Stimulated activated naive CD8-positive, alpha-beta T cell treated with anti-CD3 and anti-CD28 coated beads, Interleukin-15, Interleukin-2, amounts not matched to agents 100 ng/mL and 50 ng/mL, for 24 hours (primary cell): ENCODE data around the gene SCRN2.

Experiments used
- H3K27ac Mint-ChIP-seq: one replicate; pipeline ENCODE4 v1.8.0; 2021; ENCODE audit warnings: mild to moderate bottlenecking, mixed read lengths
- H3K27me3 Mint-ChIP-seq: one replicate; pipeline ENCODE4 v1.8.0; 2021; ENCODE audit warnings: mixed read lengths
- H3K36me3 Mint-ChIP-seq: one replicate; pipeline ENCODE4 v1.8.0; 2021; ENCODE audit warnings: low read depth, mixed read lengths
- H3K4me1 Mint-ChIP-seq: one replicate; pipeline ENCODE4 v1.8.0; 2021; ENCODE audit warnings: low read depth, mixed read lengths
- H3K4me3 Mint-ChIP-seq: one replicate; pipeline ENCODE4 v1.8.0; 2021; ENCODE audit warnings: mild to moderate bottlenecking, mixed read lengths
- H3K9me3 Mint-ChIP-seq: one replicate; pipeline ENCODE4 v1.8.0; 2021; ENCODE audit warnings: mixed read lengths

SCRN2 gene

GRCh38 chr17:47875011-47875985, 34.2 kb upstream of the SCRN2 start:
- Mint-ChIP-seq H3K4me1 (peaks cover 6% of the 10 kb centered on the region), H3K9me3 (no peaks in the 10 kb centered on the region), H3K36me3 (no peaks in the 10 kb centered on the region), H3K27ac (no peak overlapping the region), H3K4me3 (no peak overlapping the region), H3K27me3 (peaks cover 55% of the 10 kb centered on the region)

DNA sequence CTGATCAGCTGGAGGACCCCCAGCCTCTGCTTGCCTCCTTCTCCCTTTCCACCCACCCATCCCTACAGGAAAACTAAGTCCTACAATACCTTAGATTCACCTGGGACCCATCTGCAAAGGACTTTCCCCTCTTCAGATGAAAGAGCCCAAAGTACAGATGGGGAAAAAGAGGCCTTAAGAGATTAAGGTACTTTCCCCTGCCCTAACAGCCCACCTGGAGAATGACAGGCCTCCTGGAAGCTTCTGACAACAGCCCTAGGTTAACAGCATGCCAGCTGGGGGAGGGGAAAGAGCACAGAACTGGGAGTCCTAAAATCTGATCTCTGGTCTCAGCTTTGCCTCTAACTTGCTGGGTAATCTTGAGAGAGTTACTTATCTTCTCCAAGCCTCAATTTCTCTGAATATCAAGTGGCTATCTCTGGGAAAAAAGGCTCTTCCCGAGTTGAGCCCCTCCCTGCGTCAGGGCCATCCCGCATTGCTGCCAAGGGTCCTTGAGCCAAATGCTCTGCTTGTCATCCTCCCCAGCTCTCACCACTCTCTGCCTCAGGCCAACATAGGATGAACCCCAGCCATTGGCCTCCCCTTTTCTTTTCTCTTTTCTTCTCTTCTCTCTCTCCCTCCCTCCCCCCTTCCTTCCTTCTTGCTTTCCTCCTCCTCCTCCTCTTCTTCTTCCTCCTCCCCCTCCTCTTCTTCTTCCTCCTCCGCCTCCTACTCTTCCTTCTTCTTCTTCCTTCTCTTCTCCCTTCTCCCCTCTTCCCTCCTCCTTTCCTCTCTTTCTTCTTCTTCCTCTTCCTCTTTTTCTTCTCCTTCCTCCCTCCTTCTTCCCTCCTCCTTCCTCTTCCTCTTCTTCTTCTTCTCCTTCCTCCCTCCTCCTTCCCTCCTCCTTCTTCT, 32.4 kb upstream of the SCRN2 start:
- no peaks in the 10 kb centered on the region for H3K36me3 Mint-ChIP-seq
- no peaks in the 10 kb centered on the region for H3K9me3 Mint-ChIP-seq
- H3K27ac Mint-ChIP-seq, result no peak overlapping the region
- H3K4me3 Mint-ChIP-seq, result no peak overlapping the region
- H3K4me1 Mint-ChIP-seq, result no peaks in the 10 kb centered on the region
- H3K27me3 Mint-ChIP-seq, result peaks cover 56% of the 10 kb centered on the region

- no peaks in the 10 kb centered on the region for H3K36me3 Mint-ChIP-seq
- H3K4me1 Mint-ChIP-seq, result no peaks in the 10 kb centered on the region
- H3K27me3 Mint-ChIP-seq, result peaks cover 56% of the 10 kb centered on the region
- H3K4me3 Mint-ChIP-seq, result no peak overlapping the region
- no peak overlapping the region for H3K27ac Mint-ChIP-seq
- no peaks in the 10 kb centered on the region for H3K9me3 Mint-ChIP-seq
These were observed 31.6 kb upstream of the SCRN2 start for GRCh38 chr17:47872651-47873161.

DNA sequence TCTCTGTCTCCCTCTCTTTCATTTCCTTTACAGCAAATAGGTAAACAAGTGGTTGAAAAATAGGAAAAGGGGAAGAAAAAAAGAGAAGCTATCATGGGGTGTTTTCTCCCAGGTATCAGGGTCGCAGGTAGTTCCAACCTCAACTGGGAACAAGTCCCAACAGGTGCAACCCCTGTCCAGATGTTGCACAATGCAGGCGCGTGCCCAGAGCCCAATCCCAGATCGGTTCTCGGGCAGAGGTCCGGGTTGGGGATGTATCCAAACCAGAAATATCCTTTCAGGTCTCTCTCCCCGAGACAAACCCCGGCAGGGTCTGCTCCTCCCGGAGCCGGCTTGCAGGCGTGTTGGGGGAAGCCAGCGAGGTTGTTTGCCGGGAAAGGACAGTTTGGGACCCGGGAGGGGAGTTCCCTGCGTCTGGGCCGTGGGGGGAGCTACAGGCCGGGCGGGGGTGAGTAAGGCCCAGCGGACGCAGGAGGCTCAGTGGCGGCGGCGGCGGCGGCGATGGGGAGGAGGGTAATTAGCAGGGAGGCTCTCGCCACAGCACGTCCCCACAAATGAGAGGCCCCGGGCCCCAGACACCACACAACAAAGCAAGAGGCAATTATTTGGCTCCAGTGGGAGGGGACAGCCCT, 31.1 kb upstream of the SCRN2 start:
- Mint-ChIP-seq H3K9me3 (no peaks in the 10 kb centered on the region), H3K27ac (no peak overlapping the region), H3K4me1 (no peaks in the 10 kb centered on the region), H3K4me3 (no peak overlapping the region), H3K27me3 (peaks cover 57% of the 10 kb centered on the region), H3K36me3 (no peaks in the 10 kb centered on the region)

DNA sequence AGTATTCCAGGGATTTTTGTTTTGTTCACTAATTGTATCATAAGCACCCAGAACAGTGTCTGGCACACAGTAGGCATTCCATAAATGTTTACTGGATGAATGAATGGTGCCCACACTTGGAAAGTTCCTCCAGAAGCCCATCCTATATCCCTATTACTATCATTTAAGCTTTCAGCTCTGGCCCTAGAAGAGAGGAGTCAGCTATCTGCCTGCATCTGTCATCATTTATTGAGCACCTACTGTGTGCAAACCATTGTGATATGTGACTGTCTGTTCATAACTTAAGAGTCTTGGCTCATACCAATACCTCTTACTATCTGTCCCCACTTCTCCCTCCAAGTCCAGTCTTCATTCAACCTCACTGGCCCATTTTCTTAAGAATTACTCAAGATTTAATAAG, 30.0 kb upstream of the SCRN2 start:
- Mint-ChIP-seq H3K27ac (no peak overlapping the region), H3K4me1 (no peaks in the 10 kb centered on the region), H3K9me3 (no peaks in the 10 kb centered on the region), H3K36me3 (no peaks in the 10 kb centered on the region), H3K27me3 (peaks cover 54% of the 10 kb centered on the region), H3K4me3 (no peak overlapping the region)

GRCh38 chr17:47870056-47870455, 29.0 kb upstream of the SCRN2 start:
- H3K36me3 Mint-ChIP-seq, result no peaks in the 10 kb centered on the region
- no peaks in the 10 kb centered on the region for H3K9me3 Mint-ChIP-seq
- H3K27me3 Mint-ChIP-seq, result peaks cover 49% of the 10 kb centered on the region
- no peak overlapping the region for H3K4me3 Mint-ChIP-seq
- H3K27ac Mint-ChIP-seq, result no peak overlapping the region
- H3K4me1 Mint-ChIP-seq, result peaks cover 2% of the 10 kb centered on the region

GRCh38 chr17:47869114-47869513, 28.0 kb upstream of the SCRN2 start:
- Mint-ChIP-seq H3K9me3 (no peaks in the 10 kb centered on the region), H3K4me3 (no peak overlapping the region), H3K4me1 (peaks cover 6% of the 10 kb centered on the region), H3K27me3 (peaks cover 40% of the 10 kb centered on the region), H3K36me3 (no peaks in the 10 kb centered on the region), H3K27ac (no peak overlapping the region)

DNA sequence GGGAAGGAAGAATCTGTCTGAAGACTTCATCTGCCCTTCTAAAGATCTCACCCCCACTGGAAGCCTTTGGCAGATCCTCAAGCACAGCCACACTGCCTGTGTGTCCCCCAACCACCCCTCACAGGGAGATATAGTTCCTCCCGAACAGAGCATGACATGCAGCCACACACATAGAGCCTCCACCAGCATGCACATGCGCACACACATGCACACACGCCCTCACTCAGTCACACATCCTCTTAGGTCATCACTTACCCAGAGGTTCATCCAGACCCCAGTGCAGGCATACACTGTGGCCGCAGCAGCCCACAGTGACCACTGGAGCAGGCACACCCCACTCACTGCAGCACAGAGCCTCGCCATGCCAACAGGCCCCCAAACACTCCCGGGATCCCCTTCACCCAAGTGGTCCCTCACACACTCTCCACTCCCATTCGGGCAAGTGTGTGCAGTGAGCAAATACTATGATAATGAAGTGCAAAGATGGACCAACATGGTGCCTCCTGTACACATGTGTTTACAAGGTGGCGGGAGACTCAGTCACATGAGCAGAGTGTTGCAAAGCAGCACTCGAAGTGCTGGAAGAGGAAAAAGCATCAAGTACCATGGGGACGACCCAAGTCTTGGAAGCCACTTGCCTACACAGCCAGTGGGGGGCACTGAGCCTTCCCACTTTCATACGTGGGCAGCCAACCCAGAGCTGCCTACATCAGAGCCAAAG, 26.9 kb upstream of the SCRN2 start:
- no peak overlapping the region for H3K27ac Mint-ChIP-seq
- peaks cover 9% of the 10 kb centered on the region for H3K4me1 Mint-ChIP-seq
- no peak overlapping the region for H3K4me3 Mint-ChIP-seq
- H3K36me3 Mint-ChIP-seq, result no peaks in the 10 kb centered on the region
- H3K27me3 Mint-ChIP-seq, result peaks cover 29% of the 10 kb centered on the region
- H3K9me3 Mint-ChIP-seq, result no peaks in the 10 kb centered on the region

DNA sequence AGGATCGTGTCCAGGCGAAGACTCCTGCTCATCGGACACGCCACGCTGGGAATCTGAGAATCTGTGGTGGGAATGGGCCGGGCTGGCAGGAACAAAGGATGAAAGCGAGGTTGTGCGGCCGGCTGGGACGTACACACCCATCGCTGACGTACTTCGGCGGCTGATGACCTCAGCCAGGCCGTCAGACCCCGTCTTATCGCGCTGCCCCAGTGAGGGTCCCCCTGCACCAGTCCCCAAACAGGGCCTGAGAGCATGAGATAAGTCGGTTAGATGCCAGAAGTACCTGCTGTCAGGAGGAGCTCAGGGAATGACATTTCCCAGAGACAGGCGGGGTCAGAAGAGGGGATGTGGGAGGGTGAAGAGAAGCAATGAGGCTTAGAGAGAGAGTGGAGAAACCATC, 25.9 kb upstream of the SCRN2 start:
- no peak overlapping the region for H3K4me3 Mint-ChIP-seq
- H3K27ac Mint-ChIP-seq, result no peak overlapping the region
- peaks cover 14% of the 10 kb centered on the region for H3K4me1 Mint-ChIP-seq
- no peaks in the 10 kb centered on the region for H3K9me3 Mint-ChIP-seq
- H3K27me3 Mint-ChIP-seq, result peaks cover 25% of the 10 kb centered on the region
- H3K36me3 Mint-ChIP-seq, result no peaks in the 10 kb centered on the region

DNA sequence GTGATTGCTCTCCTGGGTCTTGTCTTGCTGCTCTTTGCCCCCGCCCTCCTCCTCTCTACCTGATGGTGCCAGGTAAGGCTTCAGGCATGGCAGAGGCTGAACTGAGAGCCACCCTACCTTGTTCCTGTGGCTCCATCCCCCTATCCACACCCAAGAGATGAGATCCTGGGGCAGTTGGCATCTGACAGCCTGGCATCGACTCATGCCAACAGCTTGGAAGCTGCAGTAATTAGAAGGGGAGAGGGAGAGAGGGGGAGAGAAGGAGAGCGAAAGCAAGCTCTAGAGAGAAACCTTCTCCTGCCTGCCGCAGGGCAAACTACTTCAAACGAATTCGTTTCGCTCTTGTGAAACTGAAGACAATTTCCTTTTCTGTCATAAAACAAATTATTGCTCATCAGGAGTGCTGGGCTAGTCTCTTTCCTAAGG, 23.7 kb upstream of the SCRN2 start:
- no peak overlapping the region for H3K4me3 Mint-ChIP-seq
- H3K36me3 Mint-ChIP-seq, result no peaks in the 10 kb centered on the region
- H3K27ac Mint-ChIP-seq, result no peak overlapping the region
- H3K4me1 Mint-ChIP-seq, result peaks cover 14% of the 10 kb centered on the region
- H3K27me3 Mint-ChIP-seq, result peaks cover 11% of the 10 kb centered on the region
- no peaks in the 10 kb centered on the region for H3K9me3 Mint-ChIP-seq

GRCh38 chr17:47862621-47863440, 21.8 kb upstream of the SCRN2 start:
- H3K4me1 Mint-ChIP-seq, result peaks cover 14% of the 10 kb centered on the region
- H3K27me3 Mint-ChIP-seq, result peaks cover 17% of the 10 kb centered on the region
- H3K36me3 Mint-ChIP-seq, result no peaks in the 10 kb centered on the region
- H3K9me3 Mint-ChIP-seq, result no peaks in the 10 kb centered on the region
- H3K4me3 Mint-ChIP-seq, result no peak overlapping the region
- no peak overlapping the region for H3K27ac Mint-ChIP-seq

DNA sequence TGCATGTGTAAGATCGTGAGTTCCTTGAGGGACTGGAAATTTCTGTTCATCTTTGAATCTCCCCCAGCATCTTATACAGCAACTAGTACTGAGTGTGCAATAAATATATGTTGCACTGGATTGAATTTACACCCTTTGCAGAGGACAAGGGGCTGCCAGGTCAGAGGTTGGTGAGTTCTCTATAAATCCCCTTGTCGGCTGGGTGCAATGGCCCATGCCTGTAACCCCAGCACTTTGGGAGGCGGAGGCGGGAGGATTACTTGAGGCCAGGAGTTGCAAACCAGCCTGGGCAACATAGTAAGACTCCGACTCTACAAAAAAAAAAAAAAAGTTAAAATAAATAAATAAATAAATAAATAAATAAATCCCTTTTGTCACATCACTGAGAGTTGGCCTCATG, 19.3 kb upstream of the SCRN2 start:
- peaks cover 32% of the 10 kb centered on the region for H3K27me3 Mint-ChIP-seq
- no peaks in the 10 kb centered on the region for H3K36me3 Mint-ChIP-seq
- no peak overlapping the region for H3K27ac Mint-ChIP-seq
- peaks cover 14% of the 10 kb centered on the region for H3K4me1 Mint-ChIP-seq
- H3K4me3 Mint-ChIP-seq, result no peak overlapping the region
- H3K9me3 Mint-ChIP-seq, result no peaks in the 10 kb centered on the region

DNA sequence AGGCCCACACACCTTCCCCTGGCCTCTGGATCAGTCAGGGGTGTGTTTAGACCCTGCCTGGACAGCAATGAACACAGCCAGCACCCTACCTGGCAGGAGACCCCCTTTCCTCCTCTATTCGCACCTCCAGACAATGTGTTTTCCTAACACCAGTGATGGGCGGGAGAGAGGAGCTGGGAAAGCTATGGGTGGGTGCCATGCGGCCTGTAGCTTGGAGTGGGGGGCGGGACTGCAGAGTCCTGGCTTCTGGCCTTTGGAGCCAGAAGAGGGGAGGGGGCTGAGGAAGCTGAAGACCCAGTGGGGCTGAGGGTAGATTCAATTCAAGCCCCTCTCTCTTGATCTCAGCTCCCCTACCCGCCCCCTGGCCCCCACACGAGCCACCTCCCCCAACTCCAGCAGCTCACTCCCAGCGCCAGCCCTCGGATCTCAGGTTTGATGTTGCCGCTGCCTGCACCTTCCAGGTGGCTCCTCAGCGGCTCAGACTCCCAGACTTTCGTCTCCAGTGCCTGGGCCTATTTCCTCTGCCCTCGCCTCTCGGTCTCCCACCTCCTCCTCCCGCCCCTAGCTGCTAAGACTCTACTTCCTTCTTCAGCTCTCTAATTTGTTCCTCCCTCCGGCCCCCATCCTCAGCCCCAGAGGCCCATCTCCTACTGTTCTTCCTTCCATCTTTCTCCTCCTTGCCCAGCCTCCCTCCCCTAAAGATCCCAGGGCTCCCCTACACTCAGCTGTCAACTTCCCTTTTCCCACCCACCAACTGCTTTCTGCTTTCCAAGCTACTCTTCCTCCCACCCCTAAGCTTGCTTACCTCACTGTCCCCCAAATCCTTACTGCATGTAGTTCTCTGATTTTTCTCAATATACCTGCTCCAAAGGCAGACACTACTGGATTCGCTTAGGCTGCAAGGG, 16.7 kb upstream of the SCRN2 start:
- Mint-ChIP-seq H3K9me3 (no peaks in the 10 kb centered on the region), H3K27ac (no peak overlapping the region), H3K27me3 (peaks cover 58% of the 10 kb centered on the region), H3K36me3 (no peaks in the 10 kb centered on the region), H3K4me1 (peaks cover 4% of the 10 kb centered on the region), H3K4me3 (no peak overlapping the region)
